HG02678 (cell line): ENCODE data around the gene SBF2.

Experiments used
- ATAC-seq: cut with Tn5 transposase; IDR thresholded peaks from one replicate; pipeline ENCODE4 v1.9.1; 2021; ENCODE audit warnings: mild to moderate bottlenecking, moderate library complexity; ENCODE audit not compliant: unreplicated experiment

The SBF2 gene

GRCh38 chr11:9827708-9828107, 466.3 kb downstream of the SBF2 start:
- no peak for ATAC-seq

- ATAC-seq, result no peak
Observed at GRCh38 chr11:9826390-9826789, 467.6 kb downstream of the SBF2 start.

GRCh38 chr11:9825895-9826294, 468.1 kb downstream of the SBF2 start:
- no peak for ATAC-seq

GRCh38 chr11:9825315-9825714, 468.7 kb downstream of the SBF2 start:
- ATAC-seq, result no peak

GRCh38 chr11:9823887-9824385, 470.1 kb downstream of the SBF2 start:
- ATAC-seq, result no peak

- ATAC-seq, result no peak
Observed at GRCh38 chr11:9823439-9823838, 470.6 kb downstream of the SBF2 start.

- no peak for ATAC-seq
Observed at GRCh38 chr11:9821008-9821752, 472.8 kb downstream of the SBF2 start.

GRCh38 chr11:9820260-9820659, 473.8 kb downstream of the SBF2 start:
- ATAC-seq, result no peak

- no peak for ATAC-seq
Observed at GRCh38 chr11:9817191-9817590, 476.8 kb downstream of the SBF2 start.

- ATAC-seq, result no peak
Observed at GRCh38 chr11:9815486-9816136, 478.4 kb downstream of the SBF2 start.

- ATAC-seq, result no peak
Observed at GRCh38 chr11:9814108-9814507, 479.9 kb downstream of the SBF2 start.

- no peak for ATAC-seq
Observed at GRCh38 chr11:9808943-9809342, 485.1 kb downstream of the SBF2 start.

- no peak for ATAC-seq
Observed at GRCh38 chr11:9806946-9807687, 486.9 kb downstream of the SBF2 start.

- ATAC-seq, result no peak
Observed at GRCh38 chr11:9804419-9804902, 489.6 kb downstream of the SBF2 start.

GRCh38 chr11:9803685-9804418, 490.2 kb downstream of the SBF2 start:
- ATAC-seq, result no peak

- ATAC-seq, result no peak
Observed at GRCh38 chr11:9802291-9802861, 491.6 kb downstream of the SBF2 start.

- ATAC-seq, result no peak
Observed at GRCh38 chr11:9799886-9800285, 494.1 kb downstream of the SBF2 start.

- no peak for ATAC-seq
Observed at GRCh38 chr11:9797300-9797699, 496.7 kb downstream of the SBF2 start.

- no peak for ATAC-seq
Observed at GRCh38 chr11:9796854-9797253, 497.2 kb downstream of the SBF2 start.

GRCh38 chr11:9796266-9796665, 497.8 kb downstream of the SBF2 start:
- ATAC-seq, result no peak

GRCh38 chr11:9790703-9791102, 503.3 kb downstream of the SBF2 start:
- no peak for ATAC-seq
